HG02678 (cell line): ENCODE results near the gene TRIB2.

ENCODE experiments used
- ATAC-seq: cut with Tn5 transposase; IDR thresholded peaks from one replicate; pipeline ENCODE4 v1.9.1; 2021; ENCODE audit warnings: mild to moderate bottlenecking, moderate library complexity; ENCODE audit not compliant: unreplicated experiment

TRIB2 gene

DNA sequence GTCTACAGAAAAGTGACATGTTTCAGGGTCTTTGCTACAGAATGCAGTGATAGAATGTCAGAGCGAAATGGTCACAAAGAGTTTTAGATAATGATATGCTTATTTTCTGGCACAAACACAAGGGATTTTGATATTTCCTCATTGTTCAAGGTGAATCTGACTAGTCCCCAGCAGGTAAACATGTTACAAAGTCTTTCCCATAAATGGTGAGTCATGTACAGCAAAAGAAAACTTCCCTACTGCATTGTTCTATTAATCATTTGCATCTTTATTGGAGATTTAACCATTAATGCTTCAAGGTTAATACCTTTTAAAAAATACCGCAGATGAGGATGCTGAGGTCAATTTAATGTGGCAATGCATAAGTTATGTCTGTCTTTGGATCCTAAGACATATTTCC is 19.1 kb upstream of the TRIB2 start:
- ATAC-seq, result no peak

DNA sequence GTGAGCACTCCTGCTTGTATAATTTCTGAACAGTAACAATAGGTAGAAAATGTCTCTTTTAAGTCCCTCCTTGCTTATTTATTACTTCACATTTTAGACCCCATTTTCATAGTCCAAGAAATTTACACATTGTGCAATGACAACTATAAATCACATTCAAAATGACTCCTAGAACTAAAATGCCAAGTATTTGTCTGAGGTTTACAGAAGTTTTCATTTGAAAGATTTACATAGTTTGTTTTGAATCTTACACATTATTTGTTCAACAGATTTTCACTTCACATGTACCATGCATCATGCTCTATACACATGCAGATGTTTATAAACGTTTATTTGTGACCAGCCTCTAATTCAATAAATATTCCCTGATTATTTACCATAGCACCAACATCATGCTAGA is 15.7 kb upstream of the TRIB2 start:
- no peak for ATAC-seq

DNA sequence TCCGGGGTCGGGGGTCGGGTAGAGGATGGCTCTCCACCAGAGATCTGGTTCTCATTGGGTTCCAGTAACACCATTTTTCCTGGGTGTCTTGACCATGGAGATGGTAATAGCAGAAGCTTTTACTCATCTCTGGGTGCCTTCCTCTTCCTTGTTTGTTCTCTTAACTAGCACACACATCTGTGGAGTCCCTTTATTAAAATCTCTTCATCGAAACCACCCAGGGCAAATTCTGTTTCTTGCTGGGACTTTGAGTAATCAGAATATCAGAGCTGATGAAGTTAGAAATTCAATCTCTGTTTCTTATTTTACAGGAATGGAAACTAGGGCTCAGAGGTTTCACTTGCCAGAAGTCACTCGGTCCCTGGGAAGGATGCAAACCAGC is 15.0 kb upstream of the TRIB2 start:
- no peak for ATAC-seq

DNA sequence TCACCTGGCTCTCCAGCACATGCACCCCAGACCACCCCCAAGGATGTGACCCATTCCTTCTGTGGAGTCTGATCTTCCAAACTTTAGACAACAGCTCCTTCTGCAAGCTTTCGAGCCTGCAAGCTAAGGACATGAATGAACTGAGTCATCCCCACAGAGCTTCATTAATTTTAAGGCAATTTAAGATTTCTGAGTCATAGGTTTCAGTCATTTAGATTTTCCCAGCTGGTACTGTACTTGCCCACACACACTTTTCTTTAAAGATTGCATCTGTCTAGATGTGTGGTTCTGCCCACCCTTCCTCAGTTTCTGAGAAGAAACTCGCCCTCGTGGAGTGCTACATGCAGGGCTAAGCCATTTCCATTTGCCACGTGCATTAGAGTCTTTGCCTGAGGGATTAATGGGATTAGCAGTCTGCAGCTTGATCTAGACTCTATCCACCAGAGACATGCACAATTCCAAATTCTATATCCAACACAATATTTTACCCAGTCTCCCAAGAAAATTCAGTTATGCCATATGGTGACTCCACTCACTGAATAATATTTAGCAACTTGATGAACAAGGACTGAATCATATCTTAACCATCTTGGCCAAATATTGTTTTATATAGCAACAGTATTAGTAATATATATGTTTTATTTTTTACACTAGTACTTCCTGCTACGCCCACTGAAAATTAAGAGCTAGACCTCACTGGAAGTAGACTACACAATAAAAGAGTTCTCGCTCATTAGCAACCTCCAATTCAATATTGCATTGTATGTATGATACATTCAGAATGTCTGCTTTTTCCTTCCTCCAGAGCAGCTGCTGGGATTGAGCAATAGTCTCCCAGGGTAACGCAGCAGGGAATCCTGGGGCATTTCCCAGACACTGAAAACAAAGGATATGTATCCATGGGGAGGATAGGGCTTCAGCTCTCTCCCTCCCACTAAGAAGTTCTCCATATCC is 14.3 kb upstream of the TRIB2 start:
- ATAC-seq, result no peak

DNA sequence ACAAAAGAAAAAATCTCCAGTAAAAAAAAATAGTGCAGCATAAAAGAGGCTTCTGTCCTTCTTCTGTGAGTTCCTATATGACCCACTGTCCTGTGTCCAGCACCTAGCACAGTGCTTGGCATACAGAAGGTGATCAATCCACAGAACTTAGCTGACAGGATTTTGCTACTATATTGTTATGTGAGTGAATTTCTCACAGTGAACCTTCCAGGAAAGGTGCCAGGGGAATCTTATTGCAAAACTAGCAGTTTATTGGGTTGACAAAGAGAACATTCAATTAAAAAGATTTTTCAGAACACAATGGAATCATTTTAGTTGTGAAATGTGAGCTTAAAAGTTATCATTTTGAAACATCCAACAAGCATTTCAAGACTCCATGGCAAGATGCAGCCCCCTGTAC is 12.4 kb upstream of the TRIB2 start:
- ATAC-seq, result no peak

DNA sequence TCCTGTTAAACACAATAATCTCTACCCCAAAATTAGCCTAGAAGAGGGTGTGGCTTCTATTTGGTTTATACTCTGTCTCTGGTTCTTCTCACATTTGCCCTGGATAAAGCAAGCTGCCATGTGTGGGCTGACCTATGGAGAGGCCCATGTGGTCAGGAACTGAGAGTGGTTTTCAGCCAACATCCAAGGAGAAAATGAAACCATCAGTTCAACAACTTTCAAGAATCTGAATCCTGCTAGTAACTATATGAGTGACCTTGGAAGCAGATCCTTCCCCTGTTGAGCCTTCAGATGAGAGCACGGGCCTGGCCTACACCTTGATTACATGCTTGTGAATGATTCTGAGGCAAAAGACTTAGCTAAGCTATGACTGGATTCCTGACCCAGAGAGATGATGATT is 11.5 kb upstream of the TRIB2 start:
- no peak for ATAC-seq

DNA sequence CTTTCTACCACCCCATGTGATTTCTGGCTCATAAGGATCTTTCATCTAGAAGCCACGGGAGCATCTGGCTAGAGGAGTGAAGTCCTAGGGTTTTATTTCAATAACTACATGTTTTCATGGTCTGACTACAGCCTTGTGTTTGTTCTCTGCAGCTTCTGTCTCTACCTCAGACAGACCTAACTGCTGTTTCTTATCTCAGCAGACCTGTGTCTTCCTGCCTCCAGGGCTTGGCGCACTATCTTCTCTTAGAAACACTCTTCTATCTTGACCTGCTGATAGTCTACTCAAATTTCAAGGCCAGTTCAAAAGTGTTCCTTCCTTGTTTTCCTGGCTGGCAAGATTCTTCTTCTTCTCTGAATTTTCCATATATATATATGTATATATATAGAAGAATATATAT is 11.0 kb upstream of the TRIB2 start:
- no peak for ATAC-seq

DNA sequence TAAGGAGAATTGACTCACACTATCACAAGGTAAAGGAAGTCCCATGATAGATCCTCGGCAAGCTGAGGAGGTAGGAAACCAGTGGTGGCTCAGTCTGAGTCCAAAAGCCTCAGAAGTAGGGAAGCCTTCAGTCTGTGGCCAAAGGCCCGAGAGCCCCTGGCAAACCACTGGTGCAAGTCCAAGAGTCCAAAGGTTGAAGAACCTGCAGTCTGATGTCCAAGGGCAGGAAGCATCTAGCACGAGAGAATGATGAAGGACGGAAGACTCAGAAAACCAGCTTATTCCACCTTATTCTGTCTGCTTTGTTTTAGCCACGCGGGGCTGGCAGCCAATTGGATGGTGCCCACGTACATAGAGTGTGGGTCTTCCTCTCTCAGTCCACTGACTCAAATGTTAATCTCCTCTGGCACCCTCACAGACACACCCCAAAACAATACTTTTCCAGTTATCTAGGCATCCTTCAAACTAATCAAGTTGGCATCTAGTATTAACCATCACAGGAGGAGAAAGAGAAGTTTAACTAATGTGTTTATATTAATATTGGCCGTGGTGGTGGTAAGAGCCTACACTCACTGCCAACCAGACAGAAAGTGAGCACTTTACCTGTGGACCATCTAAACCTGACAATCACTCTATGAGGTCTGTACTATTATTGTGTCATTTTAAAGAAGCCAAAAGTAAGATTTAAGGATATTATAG is 8.1 kb upstream of the TRIB2 start:
- no peak for ATAC-seq

DNA sequence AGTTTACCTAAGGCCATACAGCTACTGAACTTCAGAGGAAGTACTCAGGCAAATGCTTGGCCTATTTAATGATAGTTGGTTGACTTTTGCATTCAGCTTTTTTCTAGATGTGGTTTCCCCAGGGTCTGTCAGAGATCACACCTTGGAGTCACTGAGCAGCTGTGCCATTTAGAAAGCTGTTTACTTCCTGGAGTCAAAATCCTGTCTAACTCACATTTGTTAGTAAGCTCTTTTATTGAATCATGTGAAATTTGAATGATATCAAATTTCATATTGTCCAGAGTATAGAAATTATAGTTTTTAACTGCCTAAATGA is 7.6 kb upstream of the TRIB2 start:
- no peak for ATAC-seq

DNA sequence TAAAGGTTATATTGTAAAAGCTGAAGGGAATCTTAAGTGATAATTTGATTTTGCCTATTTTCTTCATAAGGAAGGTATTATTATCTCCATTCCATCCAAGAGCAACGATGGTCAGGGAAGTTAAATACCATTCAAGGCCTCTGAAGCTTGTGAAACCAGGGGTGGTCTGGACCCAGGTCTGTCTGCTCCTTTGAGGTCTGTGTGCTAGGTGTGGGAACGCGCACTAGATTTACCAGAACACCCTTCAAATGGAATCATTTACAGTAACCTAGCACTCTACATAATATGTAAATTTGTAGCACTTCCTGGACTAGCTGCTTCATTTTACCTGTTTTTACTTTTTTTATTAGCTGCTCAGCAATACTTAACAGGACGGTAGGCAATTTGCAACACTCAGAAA is 6.4 kb upstream of the TRIB2 start:
- ATAC-seq, result no peak

DNA sequence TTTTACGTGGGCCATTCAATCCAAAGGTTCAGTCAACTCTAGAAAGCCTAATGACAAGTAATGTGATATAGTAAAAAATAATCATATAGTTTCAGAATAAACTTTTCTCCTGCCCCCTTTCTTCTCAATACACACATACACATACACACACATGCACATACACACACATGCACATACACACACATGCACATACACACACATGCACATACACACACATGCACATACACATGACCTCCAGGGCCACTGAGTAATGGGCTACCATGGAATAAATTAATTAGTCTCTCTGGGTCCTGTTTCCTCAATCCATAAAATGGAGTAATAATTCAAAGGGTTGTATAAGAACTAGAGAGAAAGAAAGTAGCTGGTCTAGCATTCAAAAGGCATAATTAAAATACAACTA is 5.4 kb upstream of the TRIB2 start:
- no peak for ATAC-seq

DNA sequence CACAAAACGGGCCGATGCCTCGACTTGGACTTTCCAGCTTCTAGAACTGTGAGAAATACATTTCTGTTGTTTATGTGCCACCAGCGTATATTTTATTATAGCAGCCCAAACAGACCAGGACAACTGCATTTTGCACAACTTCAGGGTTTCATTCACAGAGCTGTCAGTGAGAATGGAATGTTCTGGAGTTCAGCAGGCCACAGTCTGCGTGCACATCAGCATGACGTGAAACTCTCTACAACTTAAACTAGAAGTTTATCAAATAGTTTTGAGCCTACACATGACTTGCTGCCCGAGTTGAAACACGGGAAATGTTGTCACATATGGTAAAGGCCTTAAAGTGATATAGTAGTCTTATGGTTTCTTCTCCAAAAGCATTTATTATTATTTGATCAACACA is 3.9 kb upstream of the TRIB2 start:
- ATAC-seq, result no peak

DNA sequence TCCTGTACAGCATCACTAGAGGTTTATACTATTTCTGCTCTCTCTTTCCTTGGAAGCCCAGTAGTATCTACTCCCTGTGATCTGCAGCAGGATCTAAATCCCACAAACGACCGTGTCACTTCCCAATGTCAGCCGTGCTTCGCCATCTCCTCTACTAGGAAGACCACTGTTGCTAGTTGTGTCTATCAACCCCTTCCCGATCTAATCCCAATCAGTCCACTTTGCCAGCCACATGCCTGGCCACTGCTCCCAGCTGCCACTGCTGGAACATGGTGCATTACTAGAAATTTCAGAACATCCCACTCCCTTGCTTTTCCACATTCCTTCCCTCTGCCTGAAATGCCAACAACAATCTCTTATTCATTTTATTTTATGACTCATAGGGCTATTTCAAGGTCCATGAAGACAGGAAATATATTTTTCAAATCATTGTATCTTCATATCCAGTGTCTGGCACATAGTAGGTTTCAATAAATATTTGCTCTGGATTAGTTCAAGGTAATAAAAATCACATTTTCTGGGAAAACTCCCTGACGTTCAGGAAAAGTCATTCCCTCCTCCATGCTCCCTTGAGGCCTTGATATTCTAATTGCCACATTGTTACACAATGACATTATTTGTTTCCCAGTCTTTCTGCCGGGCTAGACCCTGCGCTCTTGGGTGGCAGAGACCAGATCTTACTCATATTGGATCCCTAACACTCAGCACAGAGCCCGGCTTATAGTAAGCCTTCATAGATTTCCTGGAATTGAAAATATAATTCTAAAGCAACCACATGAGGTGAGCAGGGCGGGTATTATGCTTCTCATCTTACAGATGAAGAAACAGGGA is 2.1 kb upstream of the TRIB2 start:
- ATAC-seq, result no peak

DNA sequence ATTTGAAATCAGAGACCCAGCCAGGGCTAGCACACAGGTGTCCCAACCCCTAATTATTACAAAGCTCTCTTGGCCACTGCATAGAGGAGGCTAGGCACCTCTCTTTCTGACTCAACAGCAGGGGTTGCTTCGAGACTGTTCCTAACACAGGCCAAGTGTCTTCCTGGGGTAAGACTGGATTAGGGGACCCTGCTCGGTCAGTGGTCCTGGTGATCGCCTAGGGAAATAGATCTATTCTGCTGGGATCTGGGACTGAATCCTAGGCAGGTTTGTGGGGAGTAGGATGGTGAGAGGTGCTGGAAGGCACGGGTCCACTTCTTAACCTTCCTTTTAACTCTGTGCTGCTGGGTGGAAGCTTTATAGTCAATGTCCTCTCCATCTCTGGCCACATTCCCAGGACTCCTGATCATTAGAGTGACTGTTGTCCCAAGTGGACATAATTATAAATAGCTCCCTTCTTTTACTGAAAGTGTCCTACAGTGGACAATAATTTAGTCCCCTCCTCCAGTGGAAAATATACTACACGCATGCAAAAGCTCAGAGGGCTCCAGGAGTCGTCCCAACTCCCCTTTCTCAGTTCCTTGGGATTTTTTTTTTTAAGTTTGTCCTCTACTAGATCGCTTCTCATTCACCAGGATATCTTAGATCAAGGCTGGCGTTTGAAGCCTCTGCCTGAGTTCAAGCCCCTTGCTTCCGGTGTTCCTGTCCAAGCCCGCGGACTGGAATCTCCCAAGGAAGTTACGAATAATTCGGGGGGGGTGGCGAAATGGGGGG is 1.3 kb upstream of the TRIB2 start:
- ATAC-seq, result no peak

DNA sequence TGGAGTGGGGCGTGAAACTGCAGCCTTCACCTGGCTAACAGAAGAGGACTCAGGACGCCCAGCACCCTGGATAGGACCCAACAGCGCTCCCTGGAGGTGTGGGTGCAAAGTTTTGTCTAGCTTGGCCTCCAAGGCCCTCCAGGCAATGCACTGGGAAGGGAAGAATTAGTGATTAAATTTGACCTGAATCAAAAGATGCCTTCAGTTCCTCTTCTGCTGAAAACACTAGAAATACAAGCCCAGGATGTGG is 779 bp upstream of the TRIB2 start:
- ATAC-seq, result no peak

DNA sequence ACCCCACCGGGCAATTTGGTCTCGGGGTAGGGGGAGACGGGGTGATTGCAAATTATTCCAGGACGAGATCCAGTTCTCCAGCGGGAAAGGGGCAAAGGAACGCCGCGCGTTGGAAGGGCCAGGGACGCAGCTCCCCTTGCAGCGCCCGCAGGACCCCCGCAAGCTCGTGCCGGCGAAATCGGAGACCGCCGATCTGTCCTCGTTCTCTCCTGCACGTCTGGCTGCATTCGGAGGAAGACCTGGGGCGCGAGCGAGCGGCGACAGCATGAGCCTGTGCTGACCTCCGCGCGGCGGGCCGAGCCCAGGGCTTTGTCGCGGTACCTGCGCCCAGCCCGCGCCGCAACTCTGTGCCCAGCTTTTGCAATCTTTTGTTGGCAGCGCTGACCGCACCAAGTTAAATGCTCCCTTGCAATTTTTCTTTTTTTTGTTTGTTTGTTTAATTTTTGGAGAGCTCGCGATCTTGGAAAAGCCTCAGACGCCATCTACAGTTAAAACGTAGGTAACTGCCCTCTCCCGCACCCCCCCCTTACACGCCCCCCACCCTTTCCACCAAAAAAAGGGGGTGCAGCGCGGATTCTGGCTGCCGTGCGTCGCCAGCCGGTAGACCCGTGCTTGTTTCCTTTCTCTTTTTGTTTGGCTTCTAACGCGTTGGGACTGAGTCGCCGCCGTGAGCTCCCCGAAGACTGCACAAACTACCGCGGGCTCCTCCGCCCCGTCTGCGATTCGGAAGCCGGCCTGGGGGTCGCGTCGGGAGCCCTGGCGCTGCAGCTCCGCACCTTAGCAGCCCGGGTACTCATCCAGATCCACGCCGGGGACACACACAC is 667 bp downstream of the TRIB2 start:
- ATAC-seq, result peak; percentile 33

DNA sequence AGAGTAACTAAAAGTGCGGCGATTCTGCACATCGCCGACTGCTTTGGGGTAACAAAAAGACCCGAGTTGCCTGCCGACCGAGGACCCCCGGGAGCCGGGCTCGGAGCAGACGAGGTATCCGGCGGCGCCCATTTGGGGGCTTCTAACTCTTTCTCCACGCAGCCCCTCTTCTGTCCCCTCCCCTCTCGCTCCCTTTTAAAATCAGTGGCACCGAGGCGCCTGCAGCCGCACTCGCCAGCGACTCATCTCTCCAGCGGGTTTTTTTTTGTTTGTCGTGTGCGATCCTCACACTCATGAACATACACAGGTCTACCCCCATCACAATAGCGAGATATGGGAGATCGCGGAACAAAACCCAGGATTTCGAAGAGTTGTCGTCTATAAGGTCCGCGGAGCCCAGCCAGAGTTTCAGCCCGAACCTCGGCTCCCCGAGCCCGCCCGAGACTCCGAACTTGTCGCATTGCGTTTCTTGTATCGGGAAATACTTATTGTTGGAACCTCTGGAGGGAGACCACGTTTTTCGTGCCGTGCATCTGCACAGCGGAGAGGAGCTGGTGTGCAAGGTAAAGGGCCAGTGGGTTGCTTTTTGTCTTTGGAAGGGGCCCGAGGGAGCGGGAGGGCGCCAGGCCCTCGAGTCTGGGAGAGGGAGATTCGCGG is 1.4 kb downstream of the TRIB2 start:
- ATAC-seq, result no peak

DNA sequence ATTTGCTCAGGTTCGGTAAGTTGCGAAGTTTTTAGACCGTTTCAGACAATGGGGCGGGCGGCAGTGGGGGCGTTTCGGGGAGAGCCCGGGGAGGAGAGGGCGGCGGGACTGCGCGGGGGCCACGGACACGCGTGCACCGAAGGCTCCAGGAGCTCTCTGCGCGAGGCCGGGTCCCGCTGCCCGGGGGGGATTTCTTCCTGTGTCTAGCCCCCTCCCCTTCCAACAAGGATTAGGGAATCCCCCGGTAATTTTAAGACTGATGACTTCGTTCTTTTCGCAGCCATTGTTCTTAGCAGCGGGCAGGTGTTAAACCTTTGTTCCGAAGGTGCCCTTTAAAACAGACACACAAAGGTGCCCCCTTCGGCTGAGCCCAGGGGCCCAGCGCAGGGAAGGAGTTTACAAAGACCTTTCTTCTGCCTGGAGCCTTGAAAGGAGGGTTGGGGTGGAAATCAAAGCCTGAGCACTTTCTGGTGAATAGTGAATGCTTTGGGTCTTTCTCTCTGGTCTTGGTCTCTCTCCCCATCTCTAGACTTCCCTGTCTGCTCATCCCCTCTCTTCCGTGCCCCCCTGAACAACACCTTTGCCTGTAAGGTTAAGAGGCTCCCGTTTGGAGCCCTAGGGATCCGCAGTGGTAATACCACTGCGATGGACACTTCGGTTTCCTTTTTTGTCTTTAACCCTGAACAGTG is 2.1 kb downstream of the TRIB2 start:
- no peak for ATAC-seq
